IMR-90 (cell line): ENCODE measurements around the gene GTPBP3. TPM values are rescaled to one million over a fixed set of nuclear protein-coding genes. Genes with fewer than 3 reads are reported as not detected.

Experiments
- ATAC-seq: fragments of 200-7000 bp; cut with Tn5 transposase; 2 replicates; pipeline ENCODE4 v1.9.1; 2020; ENCODE audit warnings: low read depth, mild to moderate bottlenecking, moderate library complexity
- BruUV-seq: library from RNA; stranded (reverse); fragments of 400-500 nt; replicated peaks from 2 replicates; lab custom pipeline; 2021; lab: Mats Ljungman, UMichigan
- CTCF ChIA-PET: fragments of 300-600 bp; formaldehyde crosslinking; extraction: SDS; loops from one replicate; lab custom pipeline; 2021; ENCODE audit warnings: antibody characterized with exemption; lab: Yijun Ruan, JAX
- POLR2A ChIA-PET: fragments of 300-600 bp; sonication (Branson Sonifier 250); formaldehyde crosslinking; loops from one replicate; lab custom pipeline; 2022; ENCODE audit warnings: antibody characterized with exemption; ENCODE audit not compliant: unreplicated experiment; lab: Charles Lee
- DNase-seq: peaks from one replicate; pipeline ENCODE4 v3.0.0; 2013
- H2AFZ ChIP-seq: replicated peaks from 2 replicates; pipeline ENCODE3; 2013; ENCODE audit warnings: low read length, mild to moderate bottlenecking; ENCODE audit not compliant: poor library complexity
- H2AK5ac ChIP-seq: 2 replicates; pipeline ENCODE4 v1.6.1; 2013; ENCODE audit warnings: low read depth, low read length, inconsistent platforms
- H2AK9ac ChIP-seq: replicated peaks from 2 replicates; pipeline ENCODE3; 2013; ENCODE audit warnings: mild to moderate bottlenecking, low read depth, low read length, moderate library complexity; ENCODE audit not compliant: poor library complexity
- H2BK120ac ChIP-seq: 2 replicates; pipeline ENCODE4 v1.6.1; 2013; ENCODE audit warnings: low read depth, low read length, inconsistent platforms
- H2BK15ac ChIP-seq: 3 replicates; pipeline ENCODE4 v1.6.1; 2013; ENCODE audit warnings: low read depth, low read length, inconsistent platforms
- H2BK20ac ChIP-seq: 2 replicates; pipeline ENCODE4 v1.6.1; 2013; ENCODE audit warnings: low read depth, mild to moderate bottlenecking, inconsistent platforms, low read length, moderate library complexity
- H2BK5ac ChIP-seq: 2 replicates; pipeline ENCODE4 v1.6.1; 2013; ENCODE audit warnings: mild to moderate bottlenecking, low read depth, low read length, inconsistent platforms; ENCODE audit not compliant: poor library complexity, severe bottlenecking
- H3K14ac ChIP-seq: replicated peaks from 2 replicates; pipeline ENCODE4 v1.6.1; 2013; ENCODE audit warnings: low read depth, low read length, inconsistent platforms
- H3K18ac ChIP-seq: 2 replicates; pipeline ENCODE4 v1.6.1; 2013; ENCODE audit warnings: low read depth, low read length, control low read depth
- H3K23ac ChIP-seq: 2 replicates; pipeline ENCODE4 v1.6.1; 2013; ENCODE audit warnings: low read depth, low read length, inconsistent platforms
- H3K27ac ChIP-seq: 2 replicates; pipeline ENCODE4 v1.5.1; 2013; ENCODE audit warnings: mild to moderate bottlenecking, control low read depth, low read length; ENCODE audit not compliant: insufficient read depth
- H3K27me3 ChIP-seq: 2 replicates; pipeline ENCODE4 v1.6.1; 2013; ENCODE audit warnings: low read length; ENCODE audit not compliant: control insufficient read depth, insufficient read depth
- H3K36me3 ChIP-seq: 2 replicates; pipeline ENCODE4 v1.6.1; 2013; ENCODE audit warnings: low read length, mixed read lengths; ENCODE audit not compliant: control insufficient read depth, insufficient read depth
- H3K4ac ChIP-seq: 2 replicates; pipeline ENCODE4 v1.6.1; 2013; ENCODE audit warnings: low read depth, low read length, inconsistent platforms
- H3K4me1 ChIP-seq: 2 replicates; pipeline ENCODE4 v1.6.1; 2013; ENCODE audit warnings: low read length, mixed read lengths; ENCODE audit not compliant: control insufficient read depth, insufficient read depth
- H3K4me2 ChIP-seq: 2 replicates; pipeline ENCODE4 v1.6.1; 2013; ENCODE audit warnings: low read depth, mild to moderate bottlenecking, control low read depth, low read length, moderate library complexity
- H3K4me3 ChIP-seq: 2 replicates; pipeline ENCODE4 v1.5.1; 2013; ENCODE audit warnings: low read depth, mild to moderate bottlenecking, control low read depth, low read length, moderate library complexity; ENCODE audit not compliant: insufficient read depth
- H3K56ac ChIP-seq: 2 replicates; pipeline ENCODE4 v1.6.1; 2013; ENCODE audit warnings: low read length, inconsistent platforms; ENCODE audit not compliant: insufficient read depth; ENCODE audit errors: extremely low read depth
- H3K79me1 ChIP-seq, 2 experiments: 2 replicates each; pipeline ENCODE4 v1.6.1; 2013; ENCODE audit warnings: low read length in 2 of 2, inconsistent platforms in 1 of 2, low read depth in 1 of 2
- H3K9ac ChIP-seq: 2 replicates; pipeline ENCODE4 v1.6.1; 2013; ENCODE audit warnings: low read depth, low read length, control low read depth
- H3K9me1 ChIP-seq: 2 replicates; pipeline ENCODE4 v1.6.1; 2013; ENCODE audit warnings: low read length, inconsistent platforms; ENCODE audit not compliant: insufficient read depth
- H3K9me3 ChIP-seq: 2 replicates; pipeline ENCODE4 v1.6.1; 2013; ENCODE audit warnings: low read length; ENCODE audit not compliant: control insufficient read depth, insufficient read depth
- H4K20me1 ChIP-seq: 2 replicates; pipeline ENCODE4 v1.6.1; 2013; ENCODE audit warnings: low read length, inconsistent platforms; ENCODE audit not compliant: insufficient read depth
- H4K5ac ChIP-seq: 2 replicates; pipeline ENCODE4 v1.6.1; 2013; ENCODE audit warnings: mild to moderate bottlenecking, low read depth, low read length, control low read depth
- H4K8ac ChIP-seq, 2 experiments: 2 replicates each; pipeline ENCODE4 v1.6.1; 2013; ENCODE audit warnings: low read depth in 2 of 2, low read length in 2 of 2, control low read depth in 1 of 2, inconsistent platforms in 1 of 2
- H4K91ac ChIP-seq: 2 replicates; pipeline ENCODE4 v1.6.1; 2013; ENCODE audit warnings: low read depth, low read length, inconsistent platforms; ENCODE audit not compliant: insufficient read depth
- BHLHE40 ChIP-seq: fragments of 150-350 bp; IDR thresholded peaks from 2 replicates; pipeline ENCODE4 v1.6.1; 2016; ENCODE audit warnings: mild to moderate bottlenecking, low read depth, low read length
- CEBPB ChIP-seq: IDR thresholded peaks from 2 replicates; pipeline ENCODE4 v1.6.1; 2012; ENCODE audit warnings: low read depth, low read length, improper control_type of control experiment
- CHD1 ChIP-seq: IDR thresholded peaks from 2 replicates; pipeline ENCODE4 v1.6.1; 2012; ENCODE audit warnings: low read depth, low read length, improper control_type of control experiment
- ELK1 ChIP-seq: fragments of 150-350 bp; IDR thresholded peaks from 2 replicates; pipeline ENCODE4 v1.6.1; 2016; ENCODE audit warnings: low read depth, mild to moderate bottlenecking, low read length, moderate library complexity, borderline replicate concordance
- FOS ChIP-seq: fragments of 150-350 bp; IDR thresholded peaks from 2 replicates; pipeline ENCODE4 v1.6.1; 2016; ENCODE audit warnings: low read depth, low read length
- MAFK ChIP-seq: IDR thresholded peaks from 2 replicates; pipeline ENCODE4 v1.6.1; 2012; ENCODE audit warnings: low read depth, low read length, improper control_type of control experiment
- MAZ ChIP-seq: IDR thresholded peaks from 2 replicates; pipeline ENCODE4 v1.6.1; 2012; ENCODE audit warnings: low read depth, mild to moderate bottlenecking, low read length, improper control_type of control experiment, moderate library complexity, borderline replicate concordance
- MXI1 ChIP-seq: IDR thresholded peaks from 2 replicates; pipeline ENCODE4 v1.6.1; 2012; ENCODE audit warnings: low read depth, mild to moderate bottlenecking, low read length, moderate library complexity, borderline replicate concordance
- NFE2L2 ChIP-seq: fragments of 150-350 bp; IDR thresholded peaks from 2 replicates; pipeline ENCODE4 v1.6.1; 2016; ENCODE audit warnings: low read depth, mild to moderate bottlenecking, low read length
- POLR2A ChIP-seq: IDR thresholded peaks from 2 replicates; pipeline ENCODE4 v1.6.1; 2012; ENCODE audit warnings: mild to moderate bottlenecking, low read depth, low read length
- RAD21 ChIP-seq: IDR thresholded peaks from 2 replicates; pipeline ENCODE4 v1.6.1; 2012; ENCODE audit warnings: low read length, improper control_type of control experiment
- RCOR1 ChIP-seq: IDR thresholded peaks from 2 replicates; pipeline ENCODE4 v1.6.1; 2012; ENCODE audit warnings: mild to moderate bottlenecking, low read length, improper control_type of control experiment; ENCODE audit not compliant: insufficient replicate concordance
- RFX5 ChIP-seq: IDR thresholded peaks from 2 replicates; pipeline ENCODE4 v1.8.0; 2012; ENCODE audit warnings: low read depth, mild to moderate bottlenecking, low read length, moderate library complexity
- SMC3 ChIP-seq: fragments of 150-350 bp; IDR thresholded peaks from 2 replicates; pipeline ENCODE4 v1.6.1; 2016; ENCODE audit warnings: low read depth, mild to moderate bottlenecking, antibody characterized with exemption, low read length, moderate library complexity
- USF2 ChIP-seq: fragments of 150-350 bp; IDR thresholded peaks from 2 replicates; pipeline ENCODE4 v1.6.1; 2017; ENCODE audit warnings: mild to moderate bottlenecking, antibody characterized with exemption, low read length, low read depth
- WGBS, 2 experiments: methylation state at CpG; one replicate each; pipeline versions ENCODE4 v1.1.5 to v1.1.7; 2013; ENCODE audit warnings: missing lambda C conversion rate in 2 of 2; ENCODE audit not compliant: insufficient read length in 1 of 2; ENCODE audit errors: extremely low coverage in 2 of 2; 5-methylcytosine and 5-hydroxymethylcytosine counted together
- dilution Hi-C: fragments of 300-500 bp; cut with HindIII; formaldehyde crosslinking; loops from one replicate; pipeline ENCODE4 v1.14.3; 2018; ENCODE audit warnings: low sequenced_read_pairs; ENCODE audit not compliant: unreplicated experiment
- in situ Hi-C: fragments of 300-500 bp; cut with MboI; formaldehyde crosslinking; loops from 3 replicates; pipeline ENCODE4 v1.14.3; 2019; ENCODE audit warnings: low sequenced_read_pairs, inconsistent platforms, mixed read lengths
- intact Hi-C: fragments of 100-400 bp; cut with micrococcal nuclease; formaldehyde crosslinking; loops from 2 replicates; pipeline ENCODE4 v1.10.0; 2022
- polyA plus RNA-seq, 3 experiments: library from polyadenylated mRNA; depleted of rRNA; stranded (reverse); fragments of >200 nt; gene quantifications; 2 replicates each; pipeline ENCODE4 v1.2.3, GENCODE V29; 2012; ENCODE audit warnings: low replicate concordance in 1 of 3
- total RNA-seq: library from RNA; depleted of rRNA; stranded (reverse); fragments of >200 nt; gene quantifications from 2 replicates; pipeline ENCODE4 v1.2.3, GENCODE V29; 2012
- TF ChIP-seq, protein P1 (sequence below): conservative IDR thresholded peaks from 2 replicates; pipeline ENCODE4 v1.5.1; 2012; ENCODE audit warnings: mild to moderate bottlenecking, low read depth, low read length, improper control_type of control experiment

Gene GTPBP3
- total and polyA plus RNA-seq, 2 of the 4 experiments (the other 2 are of a cell fraction), result 4.3 to 15.1 TPM

- no peak overlapping the region for H2BK15ac ChIP-seq
- no peak overlapping the region for H3K4me2 ChIP-seq
- TF ChIP-seq BHLHE40, result no peak
- no peak for TF ChIP-seq POLR2A
- no peak for TF ChIP-seq MXI1
- TF ChIP-seq RAD21, result no peak
- TF ChIP-seq, protein P1, sequence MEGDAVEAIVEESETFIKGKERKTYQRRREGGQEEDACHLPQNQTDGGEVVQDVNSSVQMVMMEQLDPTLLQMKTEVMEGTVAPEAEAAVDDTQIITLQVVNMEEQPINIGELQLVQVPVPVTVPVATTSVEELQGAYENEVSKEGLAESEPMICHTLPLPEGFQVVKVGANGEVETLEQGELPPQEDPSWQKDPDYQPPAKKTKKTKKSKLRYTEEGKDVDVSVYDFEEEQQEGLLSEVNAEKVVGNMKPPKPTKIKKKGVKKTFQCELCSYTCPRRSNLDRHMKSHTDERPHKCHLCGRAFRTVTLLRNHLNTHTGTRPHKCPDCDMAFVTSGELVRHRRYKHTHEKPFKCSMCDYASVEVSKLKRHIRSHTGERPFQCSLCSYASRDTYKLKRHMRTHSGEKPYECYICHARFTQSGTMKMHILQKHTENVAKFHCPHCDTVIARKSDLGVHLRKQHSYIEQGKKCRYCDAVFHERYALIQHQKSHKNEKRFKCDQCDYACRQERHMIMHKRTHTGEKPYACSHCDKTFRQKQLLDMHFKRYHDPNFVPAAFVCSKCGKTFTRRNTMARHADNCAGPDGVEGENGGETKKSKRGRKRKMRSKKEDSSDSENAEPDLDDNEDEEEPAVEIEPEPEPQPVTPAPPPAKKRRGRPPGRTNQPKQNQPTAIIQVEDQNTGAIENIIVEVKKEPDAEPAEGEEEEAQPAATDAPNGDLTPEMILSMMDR, result no peak
- no peak for TF ChIP-seq USF2
- no peak for TF ChIP-seq NFE2L2
- TF ChIP-seq CHD1, result no peak
- no peak for TF ChIP-seq RFX5
- no peak for TF ChIP-seq FOS
- no peak for TF ChIP-seq ELK1
- TF ChIP-seq MAFK, result no peak
- no peak for TF ChIP-seq CEBPB
- TF ChIP-seq MAZ, result no peak
- no peak for TF ChIP-seq RCOR1
- no peak for TF ChIP-seq SMC3
- H4K91ac ChIP-seq, result no peak overlapping the region
- H3K4ac ChIP-seq, result no peak overlapping the region
- H3K9me3 ChIP-seq, result peaks cover 4% of the 10 kb centered on the region
- H3K4me1 ChIP-seq, result no peaks in the 10 kb centered on the region
- H3K79me1 ChIP-seq, result no peaks in the 10 kb centered on the region
- no peak for DNase-seq
- no peak overlapping the region for H3K9ac ChIP-seq
- no peak overlapping the region for H2BK20ac ChIP-seq
- no peak for ATAC-seq
- no peak overlapping the region for H2BK5ac ChIP-seq
- no TSS peak for BruUV-seq
- dilution Hi-C loops (no loop called here), intact Hi-C loops (no loop called here), in situ Hi-C loops (no loop called here)
- H3K14ac ChIP-seq, result no peak overlapping the region
- H3K56ac ChIP-seq, result no peak overlapping the region
- CTCF ChIA-PET, result interaction anchor here (0.7 kb wide), 1 partner anchor 86 kb away, joined by 3 read pairs; no protein-coding TSS in a partner anchor
- no peak overlapping the region for H4K8ac ChIP-seq
- no peaks in the 10 kb centered on the region for H4K20me1 ChIP-seq
- H2AFZ ChIP-seq, result no peak overlapping the region
- H4K5ac ChIP-seq, result no peak overlapping the region
- H2BK120ac ChIP-seq, result no peak overlapping the region
- H2AK9ac ChIP-seq, result no peak overlapping the region
- H3K23ac ChIP-seq, result no peak overlapping the region
- peaks cover 10% of the 10 kb centered on the region; the same call in 1 of the 2 replicates for H3K27me3 ChIP-seq
- H3K4me3 ChIP-seq, result no peak overlapping the region
- no peak overlapping the region for H2AK5ac ChIP-seq
- WGBS, 2 experiments, result no CpG with 5 or more reads among the region's 5 CpGs
- no peaks in the 10 kb centered on the region for H3K36me3 ChIP-seq
- H3K18ac ChIP-seq, result no peak overlapping the region
- H3K9me1 ChIP-seq, result no peaks in the 10 kb centered on the region
- POLR2A ChIA-PET, result no interaction called here
- no peak overlapping the region for H3K27ac ChIP-seq
These were observed 43.2 kb downstream of the GTPBP3 start for GRCh38 chr19:17380426-17381138.
